Right cardiac atrium (tissue), 5 donors: ENCODE data around the gene FLT3. TPM values are rescaled to one million over a fixed set of nuclear protein-coding genes. Genes with fewer than 3 reads are reported as not detected.

ENCODE experiments used
- ATAC-seq, 2 donors: fragments of 200-7000 bp; cut with Tn5 transposase; one replicate each; pipeline versions ENCODE4 v1.8.0 to v1.9.1; 2020; ENCODE audit warnings: moderate library complexity in 2 of 2, mild to moderate bottlenecking in 1 of 2
- DNase-seq, 3 donors: peaks; one replicate each; pipeline ENCODE4 v3.0.0-alpha.2; 2020
- H3K27ac ChIP-seq: one replicate; pipeline ENCODE4 v1.5.1; 2013; ENCODE audit warnings: mild to moderate bottlenecking, low read length, control low read depth, moderate library complexity
- H3K27me3 ChIP-seq: one replicate; pipeline ENCODE4 v1.6.1; 2013; ENCODE audit not compliant: control insufficient read depth, insufficient read depth
- H3K4me1 ChIP-seq: one replicate; pipeline ENCODE4 v1.6.1; 2013; ENCODE audit warnings: low read length; ENCODE audit not compliant: control insufficient read depth, insufficient read depth
- H3K4me3 ChIP-seq: one replicate; pipeline ENCODE4 v1.5.1; 2013; ENCODE audit warnings: low read length, control low read depth
- H3K9me3 ChIP-seq: one replicate; pipeline ENCODE4 v1.6.1; 2013; ENCODE audit warnings: low read length; ENCODE audit not compliant: control insufficient read depth
- WGBS: extraction: QIAGEN DNeasy Blood & Tissue Kit; methylation state at CpG from one replicate; pipeline ENCODE4 v1.1.7; 2013; 5-methylcytosine and 5-hydroxymethylcytosine counted together
- intact Hi-C, 4 donors: fragments of 100-400 bp; cut with DNase I; formaldehyde crosslinking; loops; one replicate each; pipeline versions ENCODE4 v1.11.0 to v1.14.0; 2022 to 2023
- polyA plus RNA-seq: library from polyadenylated mRNA; stranded (reverse); fragments of 200-250 nt; gene quantifications from one replicate; pipeline ENCODE4 v1.2.3, GENCODE V29; 2013
- total RNA-seq, 4 donors: library from RNA; stranded (reverse); fragmentation: NEBNext Ultra II Directional; extraction: Animal tissue kit (Norgen Biotek cat#: 25700); gene quantifications; one replicate each; pipeline ENCODE4 v1.2.1, GENCODE V29; 2021
- donor health status: healthy with polysubstance abuse.
- donor health status: DM: no; HTN: yes; CAD: no.
- donor health status: DM: no; HTN: no; CAD: no.
- donor health status: DM: no; HTN: yes; CAD: no; lungs with severe emphysema.
- donor health status: DM: yes; HTN: yes; CAD: no.

The FLT3 gene
- total and polyA plus RNA-seq, 5 donors = 0.09 to 0.37 (median 0.12) TPM; not detected in 1

GRCh38 chr13:27977476-27978300 is 122.7 kb downstream of the FLT3 start:
- H3K27me3 ChIP-seq = peaks cover 10% of the 10 kb centered on the region
- 2% methylated on average over 80 of the region's 80 CpGs for WGBS

GRCh38 chr13:27976362-27977091 is 123.8 kb downstream of the FLT3 start:
- intact Hi-C loops = no loop called here
- H3K9me3 ChIP-seq = no peaks in the 10 kb centered on the region
- H3K27me3 ChIP-seq = peaks cover 10% of the 10 kb centered on the region
- no peaks in the 10 kb centered on the region for H3K4me1 ChIP-seq
- H3K4me3 ChIP-seq = no peak overlapping the region
- 11% methylated on average over 12 of the region's 12 CpGs for WGBS
- no peak for DNase-seq
- H3K27ac ChIP-seq = no peak overlapping the region
- ATAC-seq = no peak

More at GRCh38 chr13:27977476-27978300, 122.7 kb downstream of the FLT3 start:
- Histone ChIP-seq H3K4me3 (no peak overlapping the region), H3K27ac (no peak overlapping the region), H3K4me1 (no peaks in the 10 kb centered on the region), H3K9me3 (no peaks in the 10 kb centered on the region)
- ATAC-seq = peak in 1 of 2 donors; percentile 13
- no peak for DNase-seq
- intact Hi-C loops = no loop called here

GRCh38 chr13:27975564-27976361 is 124.6 kb downstream of the FLT3 start:
- 3% methylated on average over 51 of the region's 51 CpGs for WGBS
- Histone ChIP-seq H3K27ac (no peak overlapping the region), H3K4me1 (no peaks in the 10 kb centered on the region), H3K4me3 (no peak overlapping the region), H3K27me3 (peaks cover 10% of the 10 kb centered on the region), H3K9me3 (no peaks in the 10 kb centered on the region)
- no peak for ATAC-seq
- intact Hi-C loops = no loop called here
- no peak for DNase-seq

- peaks cover 9% of the 10 kb centered on the region for H3K27me3 ChIP-seq
- no peaks in the 10 kb centered on the region for H3K9me3 ChIP-seq
- no peak overlapping the region for H3K27ac ChIP-seq
- intact Hi-C loops = no loop called here
- WGBS = 12% methylated on average over 7 of the region's 7 CpGs
- ATAC-seq (no peak), DNase-seq (no peak)
- no peaks in the 10 kb centered on the region for H3K4me1 ChIP-seq
- no peak overlapping the region for H3K4me3 ChIP-seq
Measured at GRCh38 chr13:27973961-27974662, 126.3 kb downstream of the FLT3 start.

- Histone ChIP-seq H3K4me3 (no peak overlapping the region), H3K9me3 (no peaks in the 10 kb centered on the region), H3K27ac (no peak overlapping the region), H3K4me1 (peaks cover 4% of the 10 kb centered on the region), H3K27me3 (peaks cover 4% of the 10 kb centered on the region)
- DNase-seq = no peak
- 30% methylated on average over 5 of the region's 5 CpGs for WGBS
- intact Hi-C loops = no loop called here
- ATAC-seq = no peak
Measured at GRCh38 chr13:27973291-27973690, 127.1 kb downstream of the FLT3 start.

- H3K4me3 ChIP-seq = no peak overlapping the region
- peaks cover 4% of the 10 kb centered on the region for H3K27me3 ChIP-seq
- intact Hi-C loops = no loop called here
- H3K9me3 ChIP-seq = no peaks in the 10 kb centered on the region
- DNase-seq (no peak), ATAC-seq (no peak)
- H3K4me1 ChIP-seq = peaks cover 4% of the 10 kb centered on the region
- 67% methylated on average over 2 of the region's 2 CpGs for WGBS
- no peak overlapping the region for H3K27ac ChIP-seq
Measured at GRCh38 chr13:27972478-27972820, 127.9 kb downstream of the FLT3 start.

- DNase-seq = no peak
- Histone ChIP-seq H3K27ac (no peak overlapping the region), H3K4me1 (peaks cover 4% of the 10 kb centered on the region), H3K27me3 (peaks cover 4% of the 10 kb centered on the region), H3K4me3 (no peak overlapping the region), H3K9me3 (no peaks in the 10 kb centered on the region)
- no peak for ATAC-seq
- 56% methylated on average over 7 of the region's 7 CpGs for WGBS
- intact Hi-C loops = no loop called here
Measured at GRCh38 chr13:27971776-27972477, 128.4 kb downstream of the FLT3 start.

- intact Hi-C loops = no loop called here
- peaks cover 4% of the 10 kb centered on the region for H3K4me1 ChIP-seq
- H3K4me3 ChIP-seq = no peak overlapping the region
- no peak overlapping the region for H3K27ac ChIP-seq
- H3K27me3 ChIP-seq = no peaks in the 10 kb centered on the region
- DNase-seq = no peak
- no peaks in the 10 kb centered on the region for H3K9me3 ChIP-seq
- ATAC-seq = no peak
- 43% methylated on average over 13 of the region's 13 CpGs for WGBS
Measured at GRCh38 chr13:27971236-27971645, 129.1 kb downstream of the FLT3 start.

GRCh38 chr13:27970382-27971235 is 129.8 kb downstream of the FLT3 start:
- Histone ChIP-seq H3K4me1 (peaks cover 4% of the 10 kb centered on the region), H3K27me3 (no peaks in the 10 kb centered on the region)

More at GRCh38 chr13:27970382-27971235, 129.8 kb downstream of the FLT3 start:
- Histone ChIP-seq H3K9me3 (no peaks in the 10 kb centered on the region), H3K4me3 (no peak overlapping the region), H3K27ac (no peak overlapping the region)
- DNase-seq (no peak), ATAC-seq (no peak)
- intact Hi-C loops = no loop called here
- 5% methylated on average over 53 of the region's 53 CpGs for WGBS
